OCI-LY1 (cell line): ENCODE data around the gene ZBTB43.

ENCODE experiments used
- H2AFZ ChIP-seq: fragments of 200-600 bp; sonication (generic), shearing (Covaris generic); 2 replicates; pipeline ENCODE4 v1.6.0; 2014; ENCODE audit warnings: antibody characterized with exemption, mild to moderate bottlenecking, low read length
- H3F3A ChIP-seq: fragments of 200-600 bp; sonication (generic), shearing (Covaris generic); 2 replicates; pipeline ENCODE4 v1.6.0; 2014; ENCODE audit warnings: mild to moderate bottlenecking, antibody characterized with exemption, low read length, moderate library complexity; ENCODE audit not compliant: insufficient read depth
- H3K27ac ChIP-seq: fragments of 200-600 bp; sonication (generic); 2 replicates; pipeline ENCODE4 v1.5.1; 2014; ENCODE audit warnings: low read length, mixed run types, mild to moderate bottlenecking, low read depth; ENCODE audit not compliant: poor library complexity, severe bottlenecking
- H3K27me3 ChIP-seq: fragments of 200-600 bp; sonication (generic); 2 replicates; pipeline ENCODE4 v1.6.0; 2014; ENCODE audit warnings: antibody characterized with exemption, mild to moderate bottlenecking, low read length, moderate library complexity; ENCODE audit not compliant: insufficient read depth
- H3K36me3 ChIP-seq: fragments of 200-600 bp; sonication (generic); 2 replicates; pipeline ENCODE4 v1.6.1; 2014; ENCODE audit warnings: mild to moderate bottlenecking, antibody characterized with exemption, low read length, moderate library complexity, mixed read lengths; ENCODE audit not compliant: insufficient read depth
- H3K4me1 ChIP-seq: fragments of 200-600 bp; sonication (generic); 2 replicates; pipeline ENCODE4 v1.5.1; 2014; ENCODE audit warnings: mild to moderate bottlenecking, low read length, moderate library complexity; ENCODE audit not compliant: insufficient read depth, severe bottlenecking
- H3K4me2 ChIP-seq: fragments of 200-600 bp; sonication (generic), shearing (Covaris generic); 2 replicates; pipeline ENCODE4 v1.6.1; 2014; ENCODE audit warnings: low read length
- H3K4me3 ChIP-seq: fragments of 200-600 bp; sonication (generic); 2 replicates; pipeline ENCODE4 v1.5.1; 2014; ENCODE audit warnings: low read length, low read depth, mild to moderate bottlenecking, mixed read lengths; ENCODE audit not compliant: poor library complexity, severe bottlenecking
- H3K79me2 ChIP-seq: fragments of 200-600 bp; shearing (Covaris generic); 2 replicates; pipeline ENCODE4 v1.6.1; 2016; ENCODE audit warnings: mixed run types, low read length, mixed read lengths; ENCODE audit not compliant: insufficient read depth
- H3K9ac ChIP-seq: fragments of 200-600 bp; sonication (generic), shearing (Covaris generic); 2 replicates; pipeline ENCODE4 v1.6.1; 2014; ENCODE audit warnings: mild to moderate bottlenecking, low read length, mixed read lengths
- H3K9me2 ChIP-seq: fragments of 200-600 bp; sonication (generic), shearing (Covaris generic); 2 replicates; pipeline ENCODE4 v1.6.1; 2014; ENCODE audit warnings: low read depth, mild to moderate bottlenecking, low read length, mixed read lengths
- H3K9me3 ChIP-seq: fragments of 200-600 bp; shearing (Covaris generic); 2 replicates; pipeline ENCODE4 v1.6.1; 2014; ENCODE audit warnings: low read length, mixed read lengths
- H4K20me1 ChIP-seq: fragments of 200-600 bp; sonication (generic), shearing (Covaris generic); 2 replicates; pipeline ENCODE4 v1.6.0; 2016; ENCODE audit warnings: mild to moderate bottlenecking, low read length; ENCODE audit not compliant: insufficient read depth
- EZH2 ChIP-seq: fragments of 200-600 bp; sonication (generic), shearing (Covaris generic); IDR thresholded peaks from 2 replicates; pipeline ENCODE4 v1.8.0; 2017; ENCODE audit warnings: borderline replicate concordance, mixed run types, mild to moderate bottlenecking, antibody characterized with exemption, low read length, moderate library complexity, mixed read lengths
- TF ChIP-seq, protein P1 (sequence below): fragments of 200-600 bp; sonication (generic), shearing (Covaris generic); IDR thresholded peaks from 2 replicates; pipeline ENCODE4 v1.5.1; 2017; ENCODE audit warnings: mild to moderate bottlenecking, antibody characterized with exemption, low read length, moderate library complexity, mixed read lengths

Gene ZBTB43

DNA sequence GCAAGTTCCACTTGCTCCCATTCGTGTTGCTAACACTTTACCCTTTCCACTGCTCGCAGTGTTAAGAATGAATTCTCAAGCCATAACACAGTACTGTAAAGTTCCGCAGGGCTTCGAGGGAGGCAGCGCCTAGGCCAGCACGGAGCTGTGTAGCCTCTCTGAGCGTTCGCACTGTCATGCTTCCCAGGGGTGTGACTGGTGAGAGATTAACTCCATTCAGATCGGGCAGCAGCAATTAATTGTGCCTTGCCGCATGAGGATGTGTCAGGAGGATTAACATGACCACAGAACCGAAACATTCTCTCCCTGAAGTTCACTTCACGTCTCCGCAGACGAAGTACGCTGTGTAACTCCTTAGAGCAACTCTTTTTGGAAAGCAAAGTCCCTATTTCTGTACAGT is 78.8 kb downstream of the ZBTB43 start:
- H3K9ac ChIP-seq: no peak overlapping the region
- H3K27me3 ChIP-seq: no peaks in the 10 kb centered on the region
- no peak overlapping the region for H3K27ac ChIP-seq
- no peaks in the 10 kb centered on the region for H3K4me1 ChIP-seq
- no peaks in the 10 kb centered on the region for H3F3A ChIP-seq
- no peaks in the 10 kb centered on the region for H3K79me2 ChIP-seq
- no peaks in the 10 kb centered on the region for H4K20me1 ChIP-seq
- H3K9me2 ChIP-seq: no peaks in the 10 kb centered on the region
- H3K4me3 ChIP-seq: no peak overlapping the region
- H2AFZ ChIP-seq: no peak overlapping the region
- no peak for TF ChIP-seq EZH2
- TF ChIP-seq, protein P1, sequence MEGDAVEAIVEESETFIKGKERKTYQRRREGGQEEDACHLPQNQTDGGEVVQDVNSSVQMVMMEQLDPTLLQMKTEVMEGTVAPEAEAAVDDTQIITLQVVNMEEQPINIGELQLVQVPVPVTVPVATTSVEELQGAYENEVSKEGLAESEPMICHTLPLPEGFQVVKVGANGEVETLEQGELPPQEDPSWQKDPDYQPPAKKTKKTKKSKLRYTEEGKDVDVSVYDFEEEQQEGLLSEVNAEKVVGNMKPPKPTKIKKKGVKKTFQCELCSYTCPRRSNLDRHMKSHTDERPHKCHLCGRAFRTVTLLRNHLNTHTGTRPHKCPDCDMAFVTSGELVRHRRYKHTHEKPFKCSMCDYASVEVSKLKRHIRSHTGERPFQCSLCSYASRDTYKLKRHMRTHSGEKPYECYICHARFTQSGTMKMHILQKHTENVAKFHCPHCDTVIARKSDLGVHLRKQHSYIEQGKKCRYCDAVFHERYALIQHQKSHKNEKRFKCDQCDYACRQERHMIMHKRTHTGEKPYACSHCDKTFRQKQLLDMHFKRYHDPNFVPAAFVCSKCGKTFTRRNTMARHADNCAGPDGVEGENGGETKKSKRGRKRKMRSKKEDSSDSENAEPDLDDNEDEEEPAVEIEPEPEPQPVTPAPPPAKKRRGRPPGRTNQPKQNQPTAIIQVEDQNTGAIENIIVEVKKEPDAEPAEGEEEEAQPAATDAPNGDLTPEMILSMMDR: no peak
- no peak overlapping the region for H3K4me2 ChIP-seq
- H3K36me3 ChIP-seq: peaks cover 6% of the 10 kb centered on the region; the same call in 1 of the 2 replicates
- no peaks in the 10 kb centered on the region for H3K9me3 ChIP-seq

DNA sequence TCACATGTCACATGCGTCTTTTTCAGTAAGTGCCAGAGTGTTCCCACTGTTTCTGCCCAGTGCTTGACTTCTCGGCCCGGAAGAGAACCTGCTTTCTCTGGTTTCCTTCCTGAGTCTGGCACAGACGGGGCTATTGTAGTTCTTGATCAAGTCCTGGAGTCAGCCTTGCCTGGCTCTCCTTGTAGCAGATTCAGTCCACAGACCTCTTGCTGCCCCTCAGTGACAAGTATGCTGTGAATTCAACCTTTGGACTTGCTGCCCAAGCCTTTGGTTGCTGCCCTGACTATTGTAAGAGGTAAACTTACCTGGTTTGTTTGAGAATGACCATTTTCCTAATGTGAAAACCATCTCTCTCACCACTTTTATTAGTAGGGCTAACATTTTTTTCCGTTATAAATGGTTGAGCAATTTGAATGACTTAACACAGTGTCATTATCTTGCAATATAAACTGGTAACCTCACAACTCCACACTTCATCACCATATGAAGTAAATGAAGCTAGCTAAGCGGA is 80.3 kb downstream of the ZBTB43 start:
- Histone ChIP-seq H3K27ac (no peak overlapping the region), H3K36me3 (no peaks in the 10 kb centered on the region), H4K20me1 (no peaks in the 10 kb centered on the region), H3K4me1 (no peaks in the 10 kb centered on the region), H3K27me3 (no peaks in the 10 kb centered on the region; the same call in 1 of the 2 replicates), H3K79me2 (no peaks in the 10 kb centered on the region), H3K4me2 (no peak overlapping the region), H3K9me2 (no peaks in the 10 kb centered on the region), H3F3A (no peaks in the 10 kb centered on the region), H3K9ac (no peak overlapping the region), H3K4me3 (no peak overlapping the region), H3K9me3 (no peaks in the 10 kb centered on the region), H2AFZ (no peak overlapping the region)
- TF ChIP-seq, protein P1: no peak
- no peak for TF ChIP-seq EZH2

DNA sequence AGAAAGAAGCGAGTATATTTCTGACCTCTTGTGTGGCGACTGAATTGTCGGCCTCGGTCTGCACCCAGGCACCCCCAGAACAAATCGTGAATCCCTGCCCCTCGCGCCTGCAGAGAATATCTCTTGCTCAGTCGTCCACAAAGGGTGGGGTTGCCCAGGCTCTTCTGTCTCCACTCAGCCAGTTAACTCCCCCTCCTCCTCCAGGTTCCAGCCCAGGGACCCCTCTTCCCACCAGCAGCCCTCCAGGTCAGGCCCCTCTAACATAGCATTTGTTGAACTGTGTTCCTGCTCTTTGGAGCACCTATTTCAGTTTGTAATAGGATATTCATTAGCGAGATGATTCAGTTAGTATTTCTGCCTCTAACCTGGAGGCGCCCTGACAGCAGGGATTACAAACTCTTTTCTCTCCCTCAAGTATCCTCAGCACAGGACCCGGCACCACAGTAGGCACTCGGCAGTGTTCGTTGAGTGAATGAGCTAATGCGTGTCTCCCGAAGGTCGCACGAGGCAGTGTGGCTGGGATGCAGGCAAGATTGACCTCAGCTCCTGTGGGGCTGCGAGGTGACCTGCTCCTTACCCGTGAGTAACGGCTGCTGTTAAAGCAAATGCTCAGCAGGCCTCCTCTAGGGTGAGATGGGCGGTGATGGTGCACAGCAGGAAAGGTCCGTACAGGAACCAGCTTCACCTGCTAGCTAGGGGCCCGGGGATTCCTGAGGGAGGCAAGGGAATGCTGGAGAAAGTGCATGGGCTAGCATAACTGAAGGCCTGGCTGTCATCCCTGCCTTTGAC is 81.4 kb downstream of the ZBTB43 start:
- Histone ChIP-seq H3K4me3 (no peak overlapping the region), H3K4me1 (no peaks in the 10 kb centered on the region), H3K27ac (no peak overlapping the region), H3K9ac (no peak overlapping the region), H3K9me3 (no peaks in the 10 kb centered on the region), H4K20me1 (no peaks in the 10 kb centered on the region), H3F3A (no peaks in the 10 kb centered on the region), H2AFZ (no peak overlapping the region), H3K9me2 (no peaks in the 10 kb centered on the region), H3K79me2 (no peaks in the 10 kb centered on the region), H3K27me3 (no peaks in the 10 kb centered on the region; the same call in 1 of the 2 replicates), H3K4me2 (no peak overlapping the region), H3K36me3 (no peaks in the 10 kb centered on the region)
- TF ChIP-seq EZH2: no peak
- TF ChIP-seq, protein P1: no peak
